ENCODE data around the gene PPDPF.
A peak's percentile ranks its signal among the peaks of the same experiment; 100 is the strongest.

PPDPF gene

DNA sequence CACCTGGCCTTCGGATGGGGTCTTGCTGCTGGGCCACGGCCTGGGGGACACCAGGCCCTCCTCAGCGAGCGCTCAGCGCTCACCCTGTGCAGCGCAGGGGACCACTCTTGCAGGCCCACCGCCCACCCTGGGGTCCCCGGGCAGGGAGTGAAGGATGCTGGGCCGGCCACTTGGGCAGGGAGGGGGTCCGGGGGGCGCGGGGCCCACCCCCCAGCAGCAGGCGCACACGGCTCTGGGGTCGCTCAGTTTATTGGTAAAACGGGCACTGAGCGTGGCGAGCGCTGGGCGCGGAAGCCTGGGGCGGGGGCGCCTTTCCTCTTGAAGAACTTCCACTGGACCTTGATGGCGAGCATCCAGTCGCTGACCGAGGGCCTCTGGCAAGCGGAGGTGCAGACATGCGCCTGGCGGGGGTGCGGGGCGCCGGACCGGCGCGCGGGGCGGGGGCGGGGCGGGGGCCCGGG lies 32.8 kb upstream of the PPDPF start:
- DNase-seq: no peak

- no peak for DNase-seq
These were observed 32.0 kb upstream of the PPDPF start for GRCh38 chr20:63488315-63489251.

DNA sequence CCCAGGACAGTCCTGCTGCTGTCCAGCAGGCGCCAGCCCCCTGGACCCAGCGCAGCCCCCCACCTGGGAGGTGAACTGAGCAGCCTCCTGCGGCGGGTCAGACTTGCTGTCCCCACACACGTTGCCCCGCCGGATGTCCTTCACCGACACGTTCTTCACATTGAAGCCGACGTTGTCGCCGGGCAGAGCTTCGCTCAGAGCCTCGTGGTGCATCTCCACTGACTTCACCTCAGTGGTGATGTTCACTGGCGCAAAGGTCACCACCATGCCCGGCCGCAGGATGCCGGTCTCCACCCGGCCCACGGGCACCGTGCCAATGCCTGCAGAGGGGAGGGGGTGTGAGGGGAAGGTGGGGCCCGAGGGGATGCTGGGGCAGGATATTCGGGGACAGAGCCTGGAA lies 30.1 kb upstream of the PPDPF start:
- no peak for DNase-seq

DNA sequence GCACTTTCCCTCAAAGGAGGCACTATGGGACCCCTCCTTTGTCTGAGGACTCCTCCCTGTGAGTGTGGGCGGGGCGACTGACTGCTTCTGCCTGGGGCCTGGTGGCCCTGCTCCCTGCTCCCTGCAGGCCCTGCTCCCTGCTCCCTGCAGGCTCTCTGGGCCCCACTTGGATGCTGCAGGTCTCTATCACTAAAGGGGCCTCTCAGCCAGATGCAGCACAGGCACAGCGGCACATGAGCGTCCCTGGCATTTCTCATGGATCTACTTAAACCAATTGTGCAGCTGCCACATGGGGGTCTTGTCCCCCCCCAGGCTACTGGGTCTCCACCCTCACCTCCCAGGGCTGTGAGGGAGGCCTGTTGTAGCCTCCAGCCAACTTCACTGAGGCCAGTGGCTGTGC lies 29.5 kb upstream of the PPDPF start:
- no peak for DNase-seq

GRCh38 chr20:63491635-63492230 lies 28.8 kb upstream of the PPDPF start:
- no peak for DNase-seq

GRCh38 chr20:63492518-63492917 lies 28.0 kb upstream of the PPDPF start:
- no peak for DNase-seq

- no peak for DNase-seq
These were observed 27.6 kb upstream of the PPDPF start for GRCh38 chr20:63492982-63493381.

GRCh38 chr20:63493563-63494020 lies 27.0 kb upstream of the PPDPF start:
- DNase-seq: no peak

DNA sequence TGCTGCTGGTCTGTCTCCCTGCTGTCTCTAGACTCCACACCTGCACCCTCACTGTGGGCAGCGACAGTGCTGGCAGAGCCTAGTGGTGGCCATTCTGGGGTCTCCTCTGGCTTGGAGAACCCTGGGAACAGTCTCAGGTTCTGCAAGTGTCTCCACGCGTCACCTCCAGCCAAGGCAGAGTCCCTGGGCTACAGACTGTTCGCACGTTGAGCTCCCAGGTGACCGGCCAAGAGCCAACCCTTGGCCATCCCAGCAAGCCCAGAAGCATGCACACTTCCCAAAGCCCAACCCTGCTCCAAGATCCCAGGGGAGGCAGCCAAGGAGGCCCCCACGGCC lies 26.5 kb upstream of the PPDPF start:
- DNase-seq: no peak

DNA sequence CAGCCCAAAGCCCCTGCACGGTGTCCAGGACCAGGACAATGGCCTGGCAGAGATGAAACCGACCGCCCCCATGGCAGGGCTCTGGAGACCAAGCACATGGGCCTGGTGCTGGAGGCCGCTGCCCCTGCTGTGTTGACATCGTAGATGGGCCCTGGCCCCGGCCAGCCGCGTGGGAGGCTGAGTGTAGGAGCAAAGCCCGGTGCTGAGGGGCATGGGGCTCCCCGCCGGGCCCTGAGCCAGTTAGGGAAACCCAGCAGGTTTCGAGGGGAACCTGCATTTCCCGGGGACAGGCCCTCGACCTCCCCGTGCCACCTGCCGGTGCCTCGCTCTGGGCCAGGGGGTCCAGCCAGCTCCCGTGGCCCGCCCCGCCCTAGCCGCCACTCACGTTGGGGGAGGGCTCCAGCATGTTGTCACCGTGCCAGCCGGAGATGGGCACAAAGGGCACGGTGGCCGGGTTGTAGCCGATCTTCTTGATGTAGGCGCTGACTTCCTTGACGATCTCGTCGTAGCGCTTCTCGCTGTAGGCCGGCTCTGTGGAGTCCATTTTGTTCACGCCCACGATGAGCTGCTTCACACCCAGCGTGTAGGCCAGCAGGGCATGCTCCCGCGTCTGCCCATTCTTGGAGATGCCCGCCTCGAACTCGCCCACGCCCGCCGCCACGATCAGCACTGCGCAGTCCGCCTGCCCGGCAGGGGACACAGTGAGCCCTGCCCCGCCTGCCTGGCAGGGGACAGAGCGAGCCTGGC lies 26.0 kb upstream of the PPDPF start:
- DNase-seq: no peak

GRCh38 chr20:63495167-63495720 lies 25.3 kb upstream of the PPDPF start:
- DNase-seq: no peak

GRCh38 chr20:63495741-63496595 lies 24.6 kb upstream of the PPDPF start:
- DNase-seq: peak; percentile 76

DNA sequence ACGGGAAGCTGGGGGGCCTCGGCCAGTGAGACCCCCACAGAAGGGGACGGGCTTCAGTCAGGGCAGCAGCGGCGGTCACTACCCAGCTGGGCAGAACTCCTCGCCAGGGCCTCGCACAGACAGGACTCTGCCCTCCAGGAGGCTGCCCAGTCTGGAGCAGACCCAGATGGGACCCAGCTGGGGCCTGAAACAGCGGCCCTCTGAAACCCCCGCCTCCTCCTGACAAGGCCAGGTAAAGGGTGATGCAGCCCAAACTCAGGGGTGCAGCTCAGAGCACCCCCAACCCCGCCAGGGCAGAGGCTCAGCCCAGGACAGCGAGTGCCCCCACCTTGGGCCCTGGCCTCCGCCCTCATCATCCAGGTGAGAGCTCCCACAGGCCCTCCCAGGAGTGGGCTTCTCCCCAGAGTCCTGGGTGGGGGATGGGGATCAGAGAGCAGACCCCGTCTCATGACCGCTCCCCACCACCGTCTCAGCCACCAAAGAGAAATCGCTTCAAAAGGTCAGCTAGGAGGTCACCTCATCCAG lies 23.9 kb upstream of the PPDPF start:
- DNase-seq: no peak

DNA sequence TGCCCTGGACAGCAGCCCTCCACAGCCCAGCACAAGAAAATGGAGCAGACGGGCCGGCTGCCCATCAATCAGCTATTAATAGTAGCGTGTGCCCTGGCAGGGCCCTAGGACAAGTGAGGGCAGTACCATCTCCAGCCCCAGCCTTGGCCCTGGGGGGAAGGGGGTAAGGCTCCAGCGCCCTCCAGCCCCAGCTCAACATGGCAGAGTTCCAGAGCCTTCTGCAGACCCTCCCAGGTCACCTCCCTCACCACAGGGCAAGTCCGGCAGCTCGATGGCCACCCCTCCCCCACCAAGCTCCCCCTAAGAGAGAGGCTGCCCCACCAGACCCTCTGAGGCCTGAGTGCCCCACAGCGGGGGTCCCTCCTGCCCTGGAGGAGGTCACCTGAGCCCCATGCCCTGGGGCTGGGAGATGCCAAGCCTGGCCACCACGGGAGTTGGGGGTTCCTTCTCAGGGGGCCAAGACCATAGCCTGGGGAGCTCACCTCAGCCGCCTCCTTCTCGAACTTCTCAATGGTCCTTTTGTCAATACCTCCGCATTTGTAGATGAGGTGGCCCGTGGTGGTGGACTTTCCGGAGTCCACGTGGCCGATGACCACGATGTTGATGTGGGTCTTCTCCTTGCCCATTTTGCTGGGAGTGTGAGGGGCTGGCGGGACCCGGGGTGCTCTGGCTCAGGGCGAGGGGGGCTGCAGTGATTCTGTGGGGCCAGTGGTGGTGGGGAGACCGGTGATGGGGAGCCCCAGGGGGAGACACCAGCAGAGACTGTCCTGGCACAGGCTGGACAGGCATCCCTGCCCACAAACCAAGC lies 23.2 kb upstream of the PPDPF start:
- DNase-seq: no peak

DNA sequence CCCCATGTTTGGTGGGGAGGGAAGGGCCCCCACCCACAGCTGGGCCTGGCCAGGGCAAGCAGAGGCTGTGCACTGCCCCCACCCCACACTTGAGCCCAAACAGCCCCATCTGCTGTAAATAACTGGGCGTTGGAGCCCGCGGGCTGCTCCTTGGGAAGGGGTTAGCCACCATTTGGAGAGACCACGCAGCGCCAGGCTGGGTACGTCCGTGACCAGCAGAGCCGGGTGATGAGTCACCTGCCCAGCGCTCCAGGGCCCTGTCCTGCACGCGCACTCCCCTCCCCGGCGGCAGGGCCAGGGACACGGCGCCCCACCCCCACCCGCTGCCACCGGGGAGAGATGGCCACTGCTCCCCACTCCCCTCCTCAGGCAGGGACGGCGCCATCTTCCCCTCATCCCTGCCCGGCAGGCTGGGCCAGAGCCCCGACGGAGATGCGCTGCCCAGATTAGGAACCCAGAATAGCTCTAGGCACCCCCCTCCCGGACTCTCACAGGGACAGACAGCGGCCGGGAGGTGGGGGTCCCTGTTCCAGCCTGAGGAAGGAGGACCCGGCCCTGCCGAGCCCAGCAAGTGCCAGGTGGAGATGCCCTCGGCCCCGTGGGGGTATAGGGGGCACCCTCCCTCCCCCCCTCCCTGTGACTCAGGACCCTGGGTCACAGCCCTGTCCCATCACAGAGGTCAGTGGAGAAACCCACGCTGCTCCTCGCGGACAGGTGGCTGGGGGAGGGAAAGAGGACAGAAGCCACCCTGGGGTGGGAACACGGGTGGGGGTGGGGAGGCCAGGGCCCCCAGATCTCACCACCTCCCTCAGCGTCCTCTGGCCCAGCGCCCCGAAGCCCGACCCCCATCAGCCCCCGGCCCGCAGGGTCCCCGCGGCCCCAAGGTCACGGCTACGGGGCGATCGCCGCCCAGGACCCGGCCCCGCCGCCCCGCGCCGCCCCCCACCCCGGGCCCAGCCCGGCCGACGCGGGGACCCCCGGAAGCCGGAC lies 22.3 kb upstream of the PPDPF start:
- DNase-seq: no peak

- peak; percentile 42 for DNase-seq
These were observed 21.6 kb upstream of the PPDPF start, which contains the start of gene EEF1A2 for GRCh38 chr20:63498960-63499337. Gene EEF1A2 (minus strand): TSS chr20:63499083. CDS start chr20:63497763, 1,320 bp downstream.

- no peak for DNase-seq
These were observed 21.1 kb upstream of the PPDPF start for GRCh38 chr20:63499338-63499969.

GRCh38 chr20:63500151-63500901 lies 20.2 kb upstream of the PPDPF start:
- DNase-seq: no peak

Data from stimulated activated CD4-positive, alpha-beta T cell treated with anti-CD3 and anti-CD28 coated beads, Interleukin-12 subunit alpha, Interleukin-12 subunit beta, amount 100 ng/mL, for 4 hours (primary cell).